Neuron (in vitro differentiated cells): ENCODE results near the gene NAXE.

Source experiments
- H2AFZ ChIP-seq: one replicate; pipeline ENCODE4 v1.6.1; 2013; ENCODE audit warnings: low read depth, mild to moderate bottlenecking, inconsistent platforms, low read length, moderate library complexity
- H3K27me3 ChIP-seq: one replicate; pipeline ENCODE4 v1.6.1; 2013; ENCODE audit warnings: low read length; ENCODE audit not compliant: insufficient read depth
- H3K36me3 ChIP-seq: one replicate; pipeline ENCODE4 v1.6.1; 2013; ENCODE audit warnings: low read length; ENCODE audit not compliant: insufficient read depth
- H3K4me1 ChIP-seq: one replicate; pipeline ENCODE4 v1.6.1; 2013; ENCODE audit warnings: low read length; ENCODE audit not compliant: insufficient read depth
- H3K4me3 ChIP-seq: 2 replicates; pipeline ENCODE4 v1.5.1; 2013; ENCODE audit warnings: mild to moderate bottlenecking, low read length, moderate library complexity
- H3K9me3 ChIP-seq: one replicate; pipeline ENCODE4 v1.6.1; 2013; ENCODE audit warnings: low read length

The NAXE gene

GRCh38 chr1:156553860-156554485, 37.6 kb upstream of the NAXE start:
- H2AFZ ChIP-seq: no peak overlapping the region
- peaks cover 56% of the 10 kb centered on the region for H3K36me3 ChIP-seq
- H3K27me3 ChIP-seq: no peaks in the 10 kb centered on the region
- no peaks in the 10 kb centered on the region for H3K4me1 ChIP-seq
- no peak overlapping the region for H3K4me3 ChIP-seq
- no peaks in the 10 kb centered on the region for H3K9me3 ChIP-seq

- H2AFZ ChIP-seq: no peak overlapping the region
- H3K9me3 ChIP-seq: no peaks in the 10 kb centered on the region
- H3K27me3 ChIP-seq: no peaks in the 10 kb centered on the region
- H3K4me3 ChIP-seq: no peak overlapping the region
- peaks cover 60% of the 10 kb centered on the region for H3K36me3 ChIP-seq
- H3K4me1 ChIP-seq: no peaks in the 10 kb centered on the region
Measured at GRCh38 chr1:156554971-156555370, 36.6 kb upstream of the NAXE start.

GRCh38 chr1:156555715-156556114, 35.9 kb upstream of the NAXE start:
- Histone ChIP-seq H3K27me3 (no peaks in the 10 kb centered on the region), H3K9me3 (no peaks in the 10 kb centered on the region), H3K36me3 (peaks cover 57% of the 10 kb centered on the region), H3K4me1 (no peaks in the 10 kb centered on the region), H3K4me3 (no peak overlapping the region), H2AFZ (no peak overlapping the region)

DNA sequence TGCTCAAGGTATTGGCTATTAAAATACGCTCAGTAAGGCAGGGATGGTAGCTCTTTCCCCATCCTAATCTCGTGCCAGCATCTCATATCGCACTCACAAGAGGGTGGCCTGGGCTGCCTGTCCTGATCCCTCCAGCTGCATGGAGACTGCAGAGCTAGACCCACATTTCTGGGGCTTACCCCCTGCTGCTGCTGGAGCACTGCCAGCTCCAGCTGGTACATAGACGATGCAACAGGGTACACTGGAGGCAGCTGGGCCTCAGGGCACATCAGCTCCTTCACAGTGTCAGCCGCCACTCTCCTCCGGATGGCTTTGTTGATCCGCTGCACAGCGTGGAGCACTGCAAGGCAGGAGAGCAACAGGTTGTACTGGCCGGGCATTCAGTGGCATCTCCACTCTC, 35.2 kb upstream of the NAXE start:
- H3K4me3 ChIP-seq: no peak overlapping the region
- no peaks in the 10 kb centered on the region for H3K4me1 ChIP-seq
- H3K9me3 ChIP-seq: no peaks in the 10 kb centered on the region
- no peak overlapping the region for H2AFZ ChIP-seq
- H3K27me3 ChIP-seq: no peaks in the 10 kb centered on the region
- H3K36me3 ChIP-seq: peaks cover 55% of the 10 kb centered on the region

DNA sequence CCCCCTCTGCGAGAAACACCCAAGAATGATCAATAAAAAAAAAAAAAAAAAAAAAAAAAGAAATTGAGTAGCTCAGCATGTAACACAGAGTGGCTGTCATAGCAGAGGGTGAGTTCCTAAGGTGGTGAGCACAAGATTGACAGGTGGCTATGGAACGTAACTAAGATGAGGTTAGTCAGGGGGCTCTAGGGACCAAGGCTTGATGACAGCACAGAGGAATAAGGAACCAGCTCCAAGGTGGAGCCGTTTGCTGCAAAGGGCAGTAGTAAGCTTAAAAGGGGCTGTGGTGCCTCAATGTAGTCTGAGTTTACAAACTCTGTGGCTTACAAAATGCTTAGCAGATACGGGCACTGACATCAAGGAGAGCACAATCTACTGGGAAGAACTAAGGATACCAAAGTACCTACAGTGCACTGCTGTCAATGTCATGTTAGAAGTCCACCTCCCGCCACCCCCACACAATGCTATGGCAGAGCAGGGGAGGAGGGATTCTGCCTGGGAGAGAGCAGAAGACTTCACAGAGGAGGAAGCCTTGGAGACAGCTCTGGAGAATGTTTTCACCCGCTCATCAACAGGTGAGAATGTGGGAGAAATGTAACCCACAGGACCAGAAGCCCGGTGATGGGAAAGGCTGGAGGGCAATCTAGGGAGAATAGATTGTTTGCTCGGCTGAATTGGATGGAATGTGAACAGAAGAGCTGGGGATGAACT, 32.3 kb upstream of the NAXE start:
- H3K4me3 ChIP-seq: no peak overlapping the region
- H2AFZ ChIP-seq: no peak overlapping the region
- peaks cover 66% of the 10 kb centered on the region for H3K36me3 ChIP-seq
- no peaks in the 10 kb centered on the region for H3K4me1 ChIP-seq
- no peaks in the 10 kb centered on the region for H3K9me3 ChIP-seq
- no peaks in the 10 kb centered on the region for H3K27me3 ChIP-seq

GRCh38 chr1:156559797-156560385, 31.7 kb upstream of the NAXE start:
- Histone ChIP-seq H2AFZ (no peak overlapping the region), H3K36me3 (peaks cover 66% of the 10 kb centered on the region), H3K9me3 (no peaks in the 10 kb centered on the region), H3K4me3 (no peak overlapping the region), H3K27me3 (no peaks in the 10 kb centered on the region), H3K4me1 (no peaks in the 10 kb centered on the region)

DNA sequence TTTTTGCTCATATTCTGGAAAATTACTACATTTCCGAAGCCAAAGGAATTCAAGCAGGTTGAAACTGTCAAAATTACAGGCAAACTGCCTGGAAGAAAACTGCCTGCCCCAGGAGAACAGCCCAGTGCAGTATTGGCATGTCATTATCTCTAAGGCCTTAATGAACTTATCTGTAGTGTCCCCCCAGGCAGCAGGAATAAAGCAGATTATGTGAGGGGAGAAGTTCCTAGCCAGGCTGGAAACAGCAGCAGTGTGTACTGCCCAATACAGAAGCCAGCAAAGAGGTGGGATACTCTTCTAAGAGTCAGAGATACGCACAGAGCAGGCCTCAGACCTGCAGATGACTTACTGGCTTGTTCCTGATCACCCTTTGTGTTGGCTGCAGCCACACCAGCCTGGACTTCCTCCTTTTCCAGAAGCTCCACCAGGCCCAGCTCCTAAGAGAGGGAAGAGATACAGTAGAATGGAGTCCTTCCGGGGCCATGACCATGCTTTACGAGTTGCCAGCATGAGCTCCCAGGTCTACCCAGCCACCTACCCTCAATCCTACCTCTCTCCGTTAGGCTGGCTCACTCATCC, 30.9 kb upstream of the NAXE start:
- H3K4me1 ChIP-seq: no peaks in the 10 kb centered on the region
- H3K36me3 ChIP-seq: peaks cover 67% of the 10 kb centered on the region
- no peaks in the 10 kb centered on the region for H3K9me3 ChIP-seq
- H2AFZ ChIP-seq: no peak overlapping the region
- H3K4me3 ChIP-seq: no peak overlapping the region
- no peaks in the 10 kb centered on the region for H3K27me3 ChIP-seq

- Histone ChIP-seq H3K27me3 (no peaks in the 10 kb centered on the region), H2AFZ (no peak overlapping the region), H3K4me3 (no peak overlapping the region), H3K9me3 (no peaks in the 10 kb centered on the region), H3K36me3 (peaks cover 63% of the 10 kb centered on the region), H3K4me1 (no peaks in the 10 kb centered on the region)
Measured at GRCh38 chr1:156565519-156565918, 26.1 kb upstream of the NAXE start.

DNA sequence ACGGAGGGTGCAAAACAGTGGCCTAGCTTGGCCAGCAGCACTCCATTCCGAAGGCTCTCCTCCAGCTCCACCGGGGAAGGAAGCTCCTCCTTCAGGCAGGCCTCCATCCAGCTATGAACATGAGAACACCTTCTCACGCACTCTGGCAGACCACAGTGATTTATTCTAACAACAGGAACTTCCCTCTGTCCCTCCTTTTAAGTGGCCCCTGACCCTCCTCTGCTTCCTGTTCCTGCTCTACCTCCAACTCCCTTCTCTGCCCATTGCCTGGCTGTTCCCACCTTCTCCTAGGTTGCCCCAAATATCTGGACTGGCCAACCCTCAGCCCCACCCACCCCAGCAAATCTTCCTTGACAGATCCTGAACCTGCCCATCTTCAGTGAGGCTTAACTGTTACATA, 25.1 kb upstream of the NAXE start:
- no peaks in the 10 kb centered on the region for H3K9me3 ChIP-seq
- H3K4me1 ChIP-seq: peaks cover 6% of the 10 kb centered on the region
- no peak overlapping the region for H3K4me3 ChIP-seq
- no peaks in the 10 kb centered on the region for H3K27me3 ChIP-seq
- peaks cover 55% of the 10 kb centered on the region for H3K36me3 ChIP-seq
- no peak overlapping the region for H2AFZ ChIP-seq

GRCh38 chr1:156571261-156571852, 20.2 kb upstream of the NAXE start:
- Histone ChIP-seq H3K27me3 (peaks cover 8% of the 10 kb centered on the region), H3K4me3 (peak overlapping the region; percentile 88), H2AFZ (no peak overlapping the region), H3K36me3 (peaks cover 11% of the 10 kb centered on the region), H3K4me1 (peaks cover 15% of the 10 kb centered on the region), H3K9me3 (no peaks in the 10 kb centered on the region)

DNA sequence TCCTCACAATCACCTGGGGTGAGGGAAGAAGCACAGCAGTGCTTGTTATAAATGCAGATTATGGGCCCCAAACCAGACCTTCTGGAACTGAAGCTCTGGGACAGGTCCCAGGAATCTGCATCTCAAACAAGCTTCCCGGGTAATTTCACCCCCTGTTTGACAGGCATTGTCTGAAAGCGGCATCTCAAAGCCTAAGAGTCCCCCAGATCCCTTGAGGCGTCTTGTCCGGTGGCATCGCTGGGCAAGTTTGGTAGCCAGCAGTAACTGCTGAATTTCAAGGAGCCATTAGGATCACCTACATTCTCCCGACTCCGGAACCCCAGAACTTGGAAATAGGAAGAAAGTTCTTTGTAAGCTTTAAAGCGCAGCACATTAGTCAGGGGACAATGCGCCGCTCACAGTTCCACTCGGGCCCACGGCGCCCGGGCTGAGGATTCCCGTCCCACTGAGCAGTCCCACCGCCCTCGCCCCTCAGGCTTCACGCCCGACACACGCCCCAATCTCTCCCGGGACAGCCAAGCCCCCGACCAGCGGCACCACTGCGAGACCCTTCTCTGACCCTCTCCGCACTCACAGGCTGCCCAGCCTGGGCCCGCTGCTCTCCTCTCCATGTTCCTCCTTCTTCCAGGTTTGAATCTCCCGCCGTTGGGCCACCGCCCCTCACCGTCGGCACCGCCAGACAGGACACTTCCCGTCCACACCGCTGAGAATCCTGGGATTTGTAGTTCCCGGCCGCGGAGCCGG, 19.5 kb upstream of the NAXE start, which contains the start of gene IQGAP3:
IQGAP3 (minus strand) TSS at position 647 of the 744 bp plus-strand sequence; CDS start at position 611, 36 bp downstream.
- H3K4me1 ChIP-seq: peaks cover 15% of the 10 kb centered on the region
- H2AFZ ChIP-seq: peak within 1 kb of the TSS; percentile 34
- peaks cover 8% of the 10 kb centered on the region for H3K27me3 ChIP-seq
- peaks cover 11% of the 10 kb centered on the region for H3K36me3 ChIP-seq
- no peaks in the 10 kb centered on the region for H3K9me3 ChIP-seq
- H3K4me3 ChIP-seq: peak within 1 kb of the TSS; percentile 88

DNA sequence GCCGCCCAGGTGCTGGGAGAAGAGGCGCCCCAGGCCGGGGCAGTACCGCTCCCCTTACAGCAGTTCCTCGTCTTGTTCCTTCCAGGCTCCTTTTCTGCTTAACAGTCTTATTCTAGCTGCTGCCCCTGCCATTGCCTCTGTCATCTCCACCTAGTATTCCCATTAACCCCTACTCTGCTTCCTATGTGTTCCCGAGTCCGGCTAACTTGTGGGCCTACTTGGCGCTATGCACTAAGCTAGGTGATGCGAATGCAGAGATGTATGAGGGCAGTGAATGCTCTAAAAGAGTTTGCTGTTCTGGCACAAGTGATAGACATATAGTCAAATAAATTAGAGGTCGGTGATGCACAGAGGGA, 18.9 kb upstream of the NAXE start:
- Histone ChIP-seq H3K4me3 (peak overlapping the region; percentile 88), H3K27me3 (peaks cover 8% of the 10 kb centered on the region), H3K4me1 (peaks cover 15% of the 10 kb centered on the region), H2AFZ (peak overlapping the region; percentile 34), H3K9me3 (no peaks in the 10 kb centered on the region), H3K36me3 (peaks cover 5% of the 10 kb centered on the region)
